Type B pancreatic cell (in vitro differentiated cells): ENCODE results near the gene LPIN2. TPM values are rescaled to one million over a fixed set of nuclear protein-coding genes. Genes with fewer than 3 reads are reported as not detected.

ENCODE experiments used
- DNase-seq: peaks from one replicate; pipeline ENCODE4 v3.0.0; 2021; ENCODE audit warnings: mixed read lengths; ENCODE audit not compliant: unreplicated experiment; ENCODE audit errors: extremely low spot score
- H3K27ac Mint-ChIP-seq: 2 replicates; pipeline ENCODE4 v1.8.0; 2021; ENCODE audit warnings: mild to moderate bottlenecking, mixed read lengths
- H3K27me3 Mint-ChIP-seq: 2 replicates; pipeline ENCODE4 v1.8.0; 2021; ENCODE audit warnings: mixed read lengths
- H3K36me3 Mint-ChIP-seq: 2 replicates; pipeline ENCODE4 v1.8.0; 2021; ENCODE audit warnings: mixed read lengths
- H3K4me1 Mint-ChIP-seq: one replicate; pipeline ENCODE4 v1.8.0; 2021; ENCODE audit warnings: mixed read lengths; ENCODE audit not compliant: unreplicated experiment
- H3K4me3 Mint-ChIP-seq: 2 replicates; pipeline ENCODE4 v1.8.0; 2021; ENCODE audit warnings: mild to moderate bottlenecking, mixed read lengths
- H3K9me3 Mint-ChIP-seq: 2 replicates; pipeline ENCODE4 v1.8.0; 2021; ENCODE audit warnings: mixed read lengths
- long read RNA-seq: library from polyadenylated mRNA; unstranded; transcript quantifications from one replicate; pipeline ENCODE4 v2.0.0, GENCODE V29; 2020
- total RNA-seq: library from RNA; stranded (reverse); gene quantifications from 2 replicates; pipeline ENCODE4 v1.2.1, GENCODE V29; 2021; ENCODE audit warnings: low replicate concordance
- TF ChIP-seq, protein P1 (sequence below): fragments of 200-600 bp; sonication (generic); conservative IDR thresholded peaks from 2 replicates; pipeline ENCODE4 v1.5.0; 2021; ENCODE audit warnings: antibody characterized with exemption, mild to moderate bottlenecking

Gene LPIN2
- total RNA-seq, result 17.8 and 26.8 TPM in 2 replicates
- long read RNA-seq, partial matches to known transcripts, result 0 of 14 reads
- long read RNA-seq, other reads (novel, unspliced or antisense), result 14 of 14 reads

GRCh38 chr18:3013024-3013804 lies at the start of gene LPIN2:
Gene LPIN2, minus strand, starts transcription at chr18:3013144. Its CDS starts 52,304 bp downstream, at chr18:2960840.
- Mint-ChIP-seq H3K36me3 (peaks cover 14% of the 10 kb centered on the region), H3K4me3 (peak within 1 kb of the TSS; percentile 93), H3K9me3 (no peaks in the 10 kb centered on the region), H3K4me1 (peaks cover 45% of the 10 kb centered on the region), H3K27ac (peak within 1 kb of the TSS; percentile 85), H3K27me3 (peaks cover 13% of the 10 kb centered on the region)
- TF ChIP-seq, protein P1, sequence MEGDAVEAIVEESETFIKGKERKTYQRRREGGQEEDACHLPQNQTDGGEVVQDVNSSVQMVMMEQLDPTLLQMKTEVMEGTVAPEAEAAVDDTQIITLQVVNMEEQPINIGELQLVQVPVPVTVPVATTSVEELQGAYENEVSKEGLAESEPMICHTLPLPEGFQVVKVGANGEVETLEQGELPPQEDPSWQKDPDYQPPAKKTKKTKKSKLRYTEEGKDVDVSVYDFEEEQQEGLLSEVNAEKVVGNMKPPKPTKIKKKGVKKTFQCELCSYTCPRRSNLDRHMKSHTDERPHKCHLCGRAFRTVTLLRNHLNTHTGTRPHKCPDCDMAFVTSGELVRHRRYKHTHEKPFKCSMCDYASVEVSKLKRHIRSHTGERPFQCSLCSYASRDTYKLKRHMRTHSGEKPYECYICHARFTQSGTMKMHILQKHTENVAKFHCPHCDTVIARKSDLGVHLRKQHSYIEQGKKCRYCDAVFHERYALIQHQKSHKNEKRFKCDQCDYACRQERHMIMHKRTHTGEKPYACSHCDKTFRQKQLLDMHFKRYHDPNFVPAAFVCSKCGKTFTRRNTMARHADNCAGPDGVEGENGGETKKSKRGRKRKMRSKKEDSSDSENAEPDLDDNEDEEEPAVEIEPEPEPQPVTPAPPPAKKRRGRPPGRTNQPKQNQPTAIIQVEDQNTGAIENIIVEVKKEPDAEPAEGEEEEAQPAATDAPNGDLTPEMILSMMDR, result no peak
- DNase-seq, result peak; percentile 97

DNA sequence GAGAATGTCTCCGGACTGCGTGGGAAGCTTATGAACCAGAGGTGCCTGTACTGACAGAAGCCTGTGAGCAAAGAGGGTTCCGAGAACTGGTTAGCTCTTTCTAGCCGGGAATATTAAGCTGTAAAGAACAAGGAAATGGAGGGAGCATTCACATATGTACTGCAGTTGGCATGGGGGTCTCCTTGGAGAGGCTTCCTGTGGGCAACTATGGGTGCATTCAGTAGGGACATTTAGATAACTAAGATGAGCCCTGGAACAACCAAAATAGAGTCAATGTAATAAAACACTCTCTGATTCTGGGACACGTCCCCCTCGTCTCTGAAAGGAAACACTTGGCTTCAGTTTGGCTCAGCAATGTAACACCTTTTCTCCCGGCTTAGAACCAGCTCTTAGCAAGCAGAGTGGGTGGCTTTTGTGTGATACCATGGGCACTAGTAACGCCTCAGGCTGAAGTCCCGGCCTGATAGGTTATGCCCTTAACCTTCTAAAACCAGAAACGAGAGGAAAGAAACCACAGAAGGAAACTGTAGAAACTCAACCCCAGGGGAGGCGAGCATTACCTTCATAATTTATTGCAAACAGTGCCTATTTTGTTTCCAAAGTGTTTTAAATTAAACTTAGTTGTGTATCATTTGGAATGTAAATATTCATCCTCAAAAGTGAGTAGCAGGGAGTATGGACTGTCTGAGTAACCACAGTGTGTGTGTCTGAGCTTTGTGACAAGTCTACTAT lies 48.8 kb upstream of the LPIN2 start:
- no peaks in the 10 kb centered on the region for H3K9me3 Mint-ChIP-seq
- H3K27me3 Mint-ChIP-seq, result no peaks in the 10 kb centered on the region
- H3K27ac Mint-ChIP-seq, result no peak overlapping the region
- no peak overlapping the region for H3K4me3 Mint-ChIP-seq
- no peaks in the 10 kb centered on the region for H3K36me3 Mint-ChIP-seq
- TF ChIP-seq, protein P1, result no peak
- DNase-seq, result peak; percentile 10
- H3K4me1 Mint-ChIP-seq, result peaks cover 18% of the 10 kb centered on the region

DNA sequence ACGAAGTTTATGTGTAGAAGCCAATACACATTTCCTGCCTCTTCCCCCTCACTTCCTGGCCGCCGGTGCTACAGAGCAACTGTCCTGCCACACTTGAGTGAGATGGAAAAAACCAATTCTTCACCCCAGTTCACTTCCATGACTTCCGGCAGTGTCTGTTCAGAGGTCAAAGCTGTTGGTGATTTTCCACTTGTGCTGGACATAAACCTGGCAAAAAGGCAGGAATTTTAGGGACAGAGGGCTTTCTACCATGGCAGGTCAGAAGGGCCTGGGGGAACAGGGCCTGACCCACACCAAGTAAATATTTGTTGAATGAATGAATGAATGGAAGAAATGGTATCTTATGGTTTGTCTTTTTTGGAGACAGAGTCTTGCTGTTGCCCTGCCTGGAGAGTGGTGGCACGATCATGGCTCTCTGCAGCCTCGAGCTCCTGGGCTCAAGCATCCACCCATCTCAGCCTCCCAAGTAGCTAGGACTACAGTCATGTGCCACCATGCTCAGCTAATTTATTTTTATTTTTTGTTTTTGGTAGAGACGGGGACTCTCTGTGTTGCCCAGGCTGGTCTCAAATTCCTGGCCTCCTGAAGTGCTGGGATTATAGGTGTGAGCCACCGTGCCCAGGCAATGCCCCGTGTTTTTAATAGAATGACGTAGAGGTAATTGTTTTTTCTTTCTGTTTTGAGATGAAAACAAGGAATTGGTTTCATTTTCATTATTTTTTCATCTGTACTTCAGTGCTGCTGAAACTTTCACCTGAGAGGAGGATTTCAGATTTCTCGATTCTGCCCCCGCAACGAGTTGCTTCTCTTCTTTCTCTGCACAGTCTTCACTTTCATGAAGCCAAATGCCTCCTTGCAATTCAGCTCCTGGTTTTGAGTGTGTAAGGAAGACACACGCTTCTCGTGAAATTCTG lies 48.0 kb upstream of the LPIN2 start:
- H3K36me3 Mint-ChIP-seq, result no peaks in the 10 kb centered on the region
- H3K27me3 Mint-ChIP-seq, result no peaks in the 10 kb centered on the region
- peak; percentile 15 for DNase-seq
- no peak overlapping the region for H3K27ac Mint-ChIP-seq
- no peak overlapping the region for H3K4me3 Mint-ChIP-seq
- TF ChIP-seq, protein P1, result no peak
- H3K4me1 Mint-ChIP-seq, result peaks cover 18% of the 10 kb centered on the region
- no peaks in the 10 kb centered on the region for H3K9me3 Mint-ChIP-seq

GRCh38 chr18:3059272-3059671 lies 46.3 kb upstream of the LPIN2 start:
- Mint-ChIP-seq H3K9me3 (peaks cover 3% of the 10 kb centered on the region), H3K4me1 (peaks cover 18% of the 10 kb centered on the region), H3K27ac (no peak overlapping the region), H3K36me3 (no peaks in the 10 kb centered on the region), H3K27me3 (no peaks in the 10 kb centered on the region), H3K4me3 (no peak overlapping the region)
- TF ChIP-seq, protein P1, result no peak
- no peak for DNase-seq
